B cell (primary cell): ENCODE results near the gene UBTFL1. TPM values are rescaled to one million over a fixed set of nuclear protein-coding genes. Genes with fewer than 3 reads are reported as not detected.
"Not testable (repeated sequence)": the region's sequence is repeated elsewhere in the genome, so short reads cannot be mapped to it uniquely, and the experiment has no call there.

ENCODE experiments used
- ATAC-seq: fragments of 200-7000 bp; cut with Tn5 transposase; one replicate; pipeline ENCODE4 v1.10.0; 2021; ENCODE audit warnings: low read depth, mild to moderate bottlenecking, moderate number of reproducible peaks, moderate library complexity
- CTCF ChIA-PET: fragments of 350-600 bp; sonication (Branson Sonifier 250); formaldehyde crosslinking; loops from one replicate; lab custom pipeline; 2021; ENCODE audit warnings: antibody characterized with exemption, inconsistent platforms; lab: Charles Lee
- POLR2A ChIA-PET: fragments of 350-600 bp; sonication (Branson Sonifier 250); formaldehyde crosslinking; loops from one replicate; lab custom pipeline; 2021; ENCODE audit warnings: antibody characterized with exemption; lab: Charles Lee
- DNase-seq: peaks from one replicate; pipeline ENCODE4 v3.0.0; 2013
- H2AFZ ChIP-seq: 2 replicates; pipeline ENCODE4 v1.6.1; 2012; ENCODE audit warnings: mild to moderate bottlenecking, low read depth, low read length; ENCODE audit not compliant: insufficient read depth, poor library complexity, severe bottlenecking
- H3K27ac ChIP-seq, 2 donors: 1 replicate in 1 of 2; 2 replicates in 1 of 2; pipeline ENCODE4 v1.5.1; 2012 to 2013; ENCODE audit warnings: low read length in 2 of 2, mild to moderate bottlenecking in 2 of 2, moderate library complexity in 1 of 2
- H3K27me3 ChIP-seq, 4 experiments: fragments of 200-600 bp in 1 of 4; sonication (generic) in 1 of 4; replicated peaks in 1 of 4; 1 replicate in 2 of 4; 2 replicates in 2 of 4; pipeline versions ENCODE4 v1.6.1 to v1.7.0; 2013 to 2016; ENCODE audit warnings: low read length in 3 of 4, mild to moderate bottlenecking in 2 of 4, mixed read lengths in 1 of 4, moderate library complexity in 1 of 4; ENCODE audit not compliant: insufficient read depth in 4 of 4, control insufficient read depth in 3 of 4; ENCODE audit errors: control extremely low read depth in 1 of 4
- H3K36me3 ChIP-seq, 2 experiments: replicated peaks in 1 of 2; 1 replicate in 1 of 2; 2 replicates in 1 of 2; pipeline versions ENCODE4 v1.6.1 to v1.7.1; 2013; ENCODE audit warnings: low read length in 1 of 2; ENCODE audit not compliant: insufficient read depth in 2 of 2, control insufficient read depth in 1 of 2; ENCODE audit errors: control extremely low read depth in 1 of 2, extremely low read depth in 1 of 2
- H3K4me1 ChIP-seq, 2 donors: fragments of 200-600 bp in 1 of 2; sonication (generic) in 1 of 2; 1 replicate in 1 of 2; 2 replicates in 1 of 2; pipeline versions ENCODE4 v1.5.1 to v1.6.1; 2013 to 2017; ENCODE audit warnings: low read length in 2 of 2; ENCODE audit not compliant: control insufficient read depth in 2 of 2, insufficient read depth in 2 of 2
- H3K4me2 ChIP-seq: replicated peaks from 2 replicates; pipeline ENCODE3; 2012; ENCODE audit warnings: mild to moderate bottlenecking, low read depth, low read length; ENCODE audit not compliant: poor library complexity, severe bottlenecking
- H3K4me3 ChIP-seq, 5 experiments: fragments of 200-600 bp in 1 of 5; sonication (generic) in 1 of 5; 1 replicate in 3 of 5; 2 replicates in 2 of 5; pipeline versions ENCODE4 v1.5.1 to v1.7.0; 2011 to 2016; ENCODE audit warnings: low read length in 4 of 5, mild to moderate bottlenecking in 4 of 5, low read depth in 2 of 5, control low read depth in 1 of 5, moderate library complexity in 1 of 5; ENCODE audit not compliant: insufficient read depth in 1 of 5; ENCODE audit errors: control extremely low read depth in 1 of 5, extremely low read depth in 1 of 5
- H3K79me2 ChIP-seq: fragments of 200-600 bp; sonication (generic); one replicate; pipeline ENCODE4 v1.6.0; 2016; ENCODE audit warnings: low read length; ENCODE audit not compliant: control insufficient read depth, insufficient read depth
- H3K9ac ChIP-seq: fragments of 200-600 bp; sonication (generic); 2 replicates; pipeline ENCODE4 v1.6.1; 2017; ENCODE audit warnings: mild to moderate bottlenecking, low read length, moderate library complexity
- H3K9me3 ChIP-seq, 3 donors: one replicate each; pipeline versions ENCODE4 v1.6.1 to v1.7.1; 2013; ENCODE audit warnings: low read length in 2 of 3; ENCODE audit not compliant: control insufficient read depth in 2 of 3, insufficient read depth in 1 of 3; ENCODE audit errors: control extremely low read depth in 1 of 3
- H4K20me1 ChIP-seq: 2 replicates; pipeline ENCODE4 v1.6.0; 2012; ENCODE audit warnings: mild to moderate bottlenecking, low read length; ENCODE audit not compliant: insufficient read depth, control insufficient read depth, poor library complexity, severe bottlenecking
- H3K27ac Mint-ChIP-seq: one replicate; pipeline ENCODE4 v1.8.0; 2021; ENCODE audit warnings: mixed read lengths
- H3K27me3 Mint-ChIP-seq: one replicate; pipeline ENCODE4 v1.8.0; 2021; ENCODE audit warnings: mixed read lengths
- H3K4me1 Mint-ChIP-seq: one replicate; pipeline ENCODE4 v1.8.0; 2021; ENCODE audit warnings: mixed read lengths
- H3K4me3 Mint-ChIP-seq: one replicate; pipeline ENCODE4 v1.8.0; 2021; ENCODE audit warnings: mixed read lengths
- H3K9me3 Mint-ChIP-seq: one replicate; pipeline ENCODE4 v1.8.0; 2022; ENCODE audit warnings: mixed read lengths; ENCODE audit not compliant: insufficient read depth
- WGBS: methylation state at CpG from one replicate; pipeline ENCODE4 v1.1.5; 2013; ENCODE audit warnings: missing lambda C conversion rate; ENCODE audit not compliant: insufficient coverage; 5-methylcytosine and 5-hydroxymethylcytosine counted together
- intact Hi-C: fragments of 100-400 bp; cut with micrococcal nuclease; formaldehyde crosslinking; loops from one replicate; pipeline ENCODE4 v1.10.0; 2022
- polyA plus RNA-seq: library from polyadenylated mRNA; depleted of rRNA; stranded (reverse); fragments of >200 nt; gene quantifications from 2 replicates; pipeline ENCODE4 v1.2.3, GENCODE V29; 2012
- total RNA-seq, 2 donors: library from RNA; stranded (reverse); fragments of 120-200 nt in 1 of 2; gene quantifications; 1 replicate in 1 of 2; 2 replicates in 1 of 2; pipeline versions ENCODE4 v1.2.3 to v1.2.4, GENCODE V29; 2013 to 2022

UBTFL1 gene
- total and polyA plus RNA-seq, 2 donors (not counting 1 experiment from before 2014, with no cell fraction given), result not detected

DNA sequence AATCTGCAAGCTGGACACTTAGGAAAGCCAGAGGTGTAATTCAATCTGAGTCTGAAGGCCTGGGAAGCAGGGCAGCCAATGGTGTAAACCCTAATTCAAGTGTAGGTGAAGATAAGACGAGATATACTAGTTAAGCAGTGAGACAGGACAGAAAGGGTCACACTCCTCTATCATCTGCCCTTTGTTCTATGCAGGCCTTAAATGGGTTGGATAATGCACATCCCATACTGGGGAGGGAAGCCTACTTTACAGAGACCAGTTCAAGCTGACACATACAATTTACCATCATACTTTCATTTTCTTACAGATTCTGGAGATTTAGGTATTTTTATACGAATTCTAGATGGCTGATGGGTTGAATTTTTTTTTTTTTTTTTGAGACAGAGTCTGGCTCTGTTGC is 3.0 kb downstream of the UBTFL1 start:
- H3K27me3 ChIP-seq, H3K4me1 Mint-ChIP-seq, H3K27ac ChIP-seq, H3K4me3 ChIP-seq, H3K27me3 Mint-ChIP-seq, H3K4me3 Mint-ChIP-seq, H3K27ac Mint-ChIP-seq, H4K20me1 ChIP-seq, H3K9ac ChIP-seq, intact Hi-C loops, ATAC-seq, POLR2A ChIA-PET, H2AFZ ChIP-seq, H3K4me2 ChIP-seq, DNase-seq, CTCF ChIA-PET, H3K79me2 ChIP-seq, H3K9me3 ChIP-seq, H3K9me3 Mint-ChIP-seq, H3K4me1 ChIP-seq, H3K36me3 ChIP-seq: not testable (repeated sequence)
- WGBS, result no CpG with 5 or more reads among the region's 2 CpGs

- H3K27ac Mint-ChIP-seq, H2AFZ ChIP-seq, H4K20me1 ChIP-seq, H3K4me2 ChIP-seq, H3K27me3 Mint-ChIP-seq, H3K9me3 ChIP-seq, ATAC-seq, H3K36me3 ChIP-seq, intact Hi-C loops, DNase-seq, H3K4me1 Mint-ChIP-seq, H3K4me1 ChIP-seq, H3K4me3 Mint-ChIP-seq, H3K9ac ChIP-seq, H3K4me3 ChIP-seq, POLR2A ChIA-PET, H3K79me2 ChIP-seq, H3K27ac ChIP-seq, CTCF ChIA-PET, H3K9me3 Mint-ChIP-seq, H3K27me3 ChIP-seq: not testable (repeated sequence)
- WGBS, result 100% methylated on average over 2 of the region's 28 CpGs
Observed at GRCh38 chr11:90095230-90095924, 9.6 kb downstream of the UBTFL1 start.

- H2AFZ ChIP-seq, H3K27me3 ChIP-seq, H3K4me3 ChIP-seq, H3K9me3 Mint-ChIP-seq, CTCF ChIA-PET, H3K36me3 ChIP-seq, H3K4me1 ChIP-seq, H3K4me1 Mint-ChIP-seq, H4K20me1 ChIP-seq, intact Hi-C loops, ATAC-seq, H3K4me2 ChIP-seq, H3K4me3 Mint-ChIP-seq, H3K9ac ChIP-seq, H3K27ac ChIP-seq, H3K27ac Mint-ChIP-seq, H3K79me2 ChIP-seq, H3K27me3 Mint-ChIP-seq, DNase-seq, H3K9me3 ChIP-seq, POLR2A ChIA-PET: not testable (repeated sequence)
- WGBS, result 98% methylated on average over 4 of the region's 4 CpGs
Observed at GRCh38 chr11:90098261-90098660, 12.5 kb downstream of the UBTFL1 start.
